ENCODE results near the gene RBBP9.

GRCh38 chr20:18504479-18505060, 7.5 kb upstream of the RBBP9 start:
- TF ChIP-seq, protein P1, sequence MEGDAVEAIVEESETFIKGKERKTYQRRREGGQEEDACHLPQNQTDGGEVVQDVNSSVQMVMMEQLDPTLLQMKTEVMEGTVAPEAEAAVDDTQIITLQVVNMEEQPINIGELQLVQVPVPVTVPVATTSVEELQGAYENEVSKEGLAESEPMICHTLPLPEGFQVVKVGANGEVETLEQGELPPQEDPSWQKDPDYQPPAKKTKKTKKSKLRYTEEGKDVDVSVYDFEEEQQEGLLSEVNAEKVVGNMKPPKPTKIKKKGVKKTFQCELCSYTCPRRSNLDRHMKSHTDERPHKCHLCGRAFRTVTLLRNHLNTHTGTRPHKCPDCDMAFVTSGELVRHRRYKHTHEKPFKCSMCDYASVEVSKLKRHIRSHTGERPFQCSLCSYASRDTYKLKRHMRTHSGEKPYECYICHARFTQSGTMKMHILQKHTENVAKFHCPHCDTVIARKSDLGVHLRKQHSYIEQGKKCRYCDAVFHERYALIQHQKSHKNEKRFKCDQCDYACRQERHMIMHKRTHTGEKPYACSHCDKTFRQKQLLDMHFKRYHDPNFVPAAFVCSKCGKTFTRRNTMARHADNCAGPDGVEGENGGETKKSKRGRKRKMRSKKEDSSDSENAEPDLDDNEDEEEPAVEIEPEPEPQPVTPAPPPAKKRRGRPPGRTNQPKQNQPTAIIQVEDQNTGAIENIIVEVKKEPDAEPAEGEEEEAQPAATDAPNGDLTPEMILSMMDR (IDR thresholded peaks at IDR 0.05; ENCODE audit: low read depth, low read length, poor library complexity, severe bottlenecking): no peak
- TF ChIP-seq EZH2phosphoT487 (IDR thresholded peaks at IDR 0.05; ENCODE audit: borderline replicate concordance, low read length): no peak
